Retinal pigment epithelial cell (primary cell): ENCODE results near the gene ASL.
"Not testable (repeated sequence)": the region's sequence is repeated elsewhere in the genome, so short reads cannot be mapped to it uniquely, and the experiment has no call there.

ENCODE experiments used
- DNase-seq: peaks from one replicate; pipeline ENCODE4 v3.0.0-alpha.2; 2010; ENCODE audit warnings: low read depth
- H3K4me3 ChIP-seq: 2 replicates; pipeline ENCODE4 v1.5.1; 2011; ENCODE audit warnings: mild to moderate bottlenecking, low read length, control low read depth, moderate library complexity
- TF ChIP-seq, protein P1 (sequence below): conservative IDR thresholded peaks from 2 replicates; pipeline ENCODE4 v1.5.1; 2011; ENCODE audit warnings: low read depth, low read length, control low read depth, inconsistent platforms

The ASL gene

DNA sequence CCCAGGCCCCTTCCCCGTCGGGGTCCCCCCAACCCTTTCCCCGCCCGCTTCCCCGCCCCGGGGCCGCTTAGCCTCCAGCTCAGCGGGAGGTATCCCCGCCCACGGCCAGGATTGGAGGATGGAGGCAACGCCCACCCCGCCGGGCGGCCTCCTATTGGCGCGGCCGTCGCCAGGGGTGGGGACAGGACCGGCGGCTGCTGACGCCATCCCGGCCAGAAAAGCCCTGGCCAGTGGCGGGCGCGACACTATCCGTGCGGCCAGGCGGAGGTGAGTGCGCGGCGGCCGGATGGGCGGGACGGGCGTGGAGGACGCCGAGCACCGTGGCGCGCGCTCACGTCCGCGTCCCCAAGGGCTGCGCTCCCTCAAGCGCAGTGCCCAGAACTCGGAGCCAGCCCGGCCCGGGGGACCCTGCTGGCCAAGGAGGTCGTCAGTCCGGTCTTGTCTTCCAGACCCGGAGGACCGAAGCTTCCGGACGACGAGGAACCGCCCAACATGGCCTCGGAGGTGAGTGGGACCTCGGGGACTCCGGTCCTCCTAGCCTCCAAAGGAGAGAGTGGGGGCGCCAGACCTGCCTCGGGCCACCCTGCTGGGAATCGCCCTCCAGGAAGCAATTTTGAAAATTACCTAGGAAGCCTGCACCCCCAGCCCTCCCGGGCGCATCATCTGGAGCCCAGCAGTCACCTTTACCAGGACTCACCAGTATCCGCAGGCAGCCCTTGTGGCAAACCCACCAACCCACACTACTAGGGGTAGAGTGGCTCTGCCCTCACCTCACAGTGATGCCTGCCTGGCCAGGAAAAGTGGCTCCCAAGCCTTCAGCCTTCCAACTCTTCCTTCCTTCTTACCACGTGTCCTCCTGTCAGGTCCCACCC lies at the start of gene ASL:
Gene ASL (plus strand): TSS at position 230 of the 872 bp plus-strand sequence. CDS start 263 bp downstream, at position 493.
- TF ChIP-seq, protein P1, sequence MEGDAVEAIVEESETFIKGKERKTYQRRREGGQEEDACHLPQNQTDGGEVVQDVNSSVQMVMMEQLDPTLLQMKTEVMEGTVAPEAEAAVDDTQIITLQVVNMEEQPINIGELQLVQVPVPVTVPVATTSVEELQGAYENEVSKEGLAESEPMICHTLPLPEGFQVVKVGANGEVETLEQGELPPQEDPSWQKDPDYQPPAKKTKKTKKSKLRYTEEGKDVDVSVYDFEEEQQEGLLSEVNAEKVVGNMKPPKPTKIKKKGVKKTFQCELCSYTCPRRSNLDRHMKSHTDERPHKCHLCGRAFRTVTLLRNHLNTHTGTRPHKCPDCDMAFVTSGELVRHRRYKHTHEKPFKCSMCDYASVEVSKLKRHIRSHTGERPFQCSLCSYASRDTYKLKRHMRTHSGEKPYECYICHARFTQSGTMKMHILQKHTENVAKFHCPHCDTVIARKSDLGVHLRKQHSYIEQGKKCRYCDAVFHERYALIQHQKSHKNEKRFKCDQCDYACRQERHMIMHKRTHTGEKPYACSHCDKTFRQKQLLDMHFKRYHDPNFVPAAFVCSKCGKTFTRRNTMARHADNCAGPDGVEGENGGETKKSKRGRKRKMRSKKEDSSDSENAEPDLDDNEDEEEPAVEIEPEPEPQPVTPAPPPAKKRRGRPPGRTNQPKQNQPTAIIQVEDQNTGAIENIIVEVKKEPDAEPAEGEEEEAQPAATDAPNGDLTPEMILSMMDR: no peak
- H3K4me3 ChIP-seq: peak within 1 kb of the TSS; percentile 88
- peak; percentile 56 for DNase-seq

DNA sequence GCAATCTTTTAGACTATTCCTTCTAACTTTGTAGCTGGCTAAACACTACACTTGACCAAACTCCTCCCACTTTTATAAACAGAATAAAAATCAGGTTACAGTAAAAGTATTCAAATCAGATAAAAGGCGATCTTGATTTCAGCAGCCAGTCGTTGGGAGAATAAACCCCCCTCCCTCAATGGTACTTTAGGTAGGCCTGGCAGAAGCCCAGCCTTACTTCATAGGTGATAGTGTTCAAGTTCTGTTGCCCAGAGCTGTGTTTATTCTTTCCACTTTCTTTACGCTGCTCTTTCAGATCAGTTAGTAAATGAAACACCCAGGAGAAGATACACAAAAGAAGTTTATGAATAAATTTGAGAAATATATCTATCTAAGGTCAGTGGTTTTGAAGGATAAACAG lies 47.3 kb upstream of the ASL start:
- H3K4me3 ChIP-seq, DNase-seq: not testable (repeated sequence)

DNA sequence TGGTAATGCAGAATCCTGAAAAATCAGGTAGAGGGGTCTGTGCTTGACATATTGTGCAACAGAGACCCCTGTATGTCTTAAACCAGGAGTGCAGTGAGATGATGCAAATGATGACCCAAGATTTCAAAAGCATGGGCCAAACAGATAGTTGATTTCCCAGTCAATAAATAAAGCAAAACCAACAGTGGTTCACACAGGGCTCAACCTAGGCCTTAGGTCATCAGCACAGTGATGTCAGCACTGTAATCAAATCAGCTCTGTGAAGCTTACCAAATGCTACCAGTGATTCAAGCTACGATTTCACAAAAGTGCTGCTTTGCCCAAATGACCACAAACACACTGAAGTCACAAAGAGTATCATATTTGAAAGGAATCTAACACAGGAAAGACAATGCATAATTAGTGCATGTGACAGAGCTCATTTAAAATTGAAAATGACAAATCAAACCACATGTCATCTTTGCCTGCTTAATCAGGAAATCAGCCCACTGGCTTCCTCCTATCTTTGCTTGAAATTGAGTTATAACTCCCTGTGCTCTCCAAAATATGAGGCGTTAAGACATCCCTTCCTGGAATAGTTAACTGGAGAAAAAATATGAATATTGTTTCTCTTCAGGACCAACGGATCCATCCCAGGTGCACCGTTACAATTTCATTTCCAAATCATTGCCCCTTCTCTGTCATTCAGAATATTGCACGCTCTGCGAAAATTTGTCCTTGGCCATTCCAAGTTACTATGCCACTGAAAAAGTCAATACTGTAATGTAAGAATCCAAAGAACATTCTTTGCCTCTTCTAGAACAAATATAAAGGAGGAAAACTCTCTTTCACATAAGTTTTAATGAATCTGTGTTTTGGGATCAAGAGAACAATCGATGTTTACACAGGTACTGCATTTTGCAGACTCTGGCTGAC lies 41.9 kb upstream of the ASL start:
- no peak overlapping the region for H3K4me3 ChIP-seq
- DNase-seq: no peak
- TF ChIP-seq, protein P1: no peak

DNA sequence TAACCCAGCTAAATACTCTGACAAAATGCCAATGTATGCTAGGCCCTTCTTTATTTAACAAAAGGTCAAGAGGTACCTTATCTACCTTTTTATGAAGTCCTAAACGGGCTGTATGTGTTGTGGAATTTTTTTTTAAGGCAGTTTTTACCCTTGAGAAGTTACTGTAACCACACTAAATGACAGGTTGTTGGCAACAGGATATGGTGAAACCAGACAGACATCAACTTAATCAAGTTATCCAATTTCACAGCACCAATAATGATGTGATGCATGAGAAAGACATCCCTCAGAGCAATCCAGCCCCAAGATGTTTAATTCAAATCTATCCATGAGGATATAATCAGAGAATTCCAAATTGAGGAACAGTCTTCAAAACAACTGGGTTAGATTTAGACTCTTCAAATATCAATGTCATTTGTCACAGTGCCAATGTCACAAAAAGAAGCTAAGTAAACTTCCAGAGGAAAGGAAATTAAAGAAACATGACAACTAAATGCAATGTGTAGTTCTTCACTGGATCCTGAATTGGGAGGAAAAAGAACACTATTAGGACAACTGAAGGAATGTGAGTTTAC lies 41.1 kb upstream of the ASL start:
- not testable (repeated sequence) for DNase-seq, H3K4me3 ChIP-seq

DNA sequence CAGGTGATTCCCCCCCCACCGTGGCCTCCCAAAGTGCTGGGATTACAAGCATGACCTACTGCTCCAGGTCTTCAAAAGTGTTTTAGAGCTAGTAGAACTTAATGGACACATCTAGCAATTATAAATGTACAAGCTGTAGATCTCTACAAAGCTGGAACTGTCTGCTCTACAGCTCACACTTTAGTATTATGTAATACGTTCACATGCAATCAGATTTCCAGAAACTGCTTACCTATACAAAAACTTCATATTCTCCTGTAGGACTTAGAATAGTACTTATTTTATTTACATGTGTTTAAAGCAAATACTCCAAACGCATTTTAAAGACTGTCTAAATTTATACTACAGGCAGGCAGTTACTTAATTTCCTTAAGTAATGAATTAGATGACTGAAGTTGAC lies 39.2 kb upstream of the ASL start:
- no peak overlapping the region for H3K4me3 ChIP-seq
- TF ChIP-seq, protein P1: no peak
- DNase-seq: no peak

DNA sequence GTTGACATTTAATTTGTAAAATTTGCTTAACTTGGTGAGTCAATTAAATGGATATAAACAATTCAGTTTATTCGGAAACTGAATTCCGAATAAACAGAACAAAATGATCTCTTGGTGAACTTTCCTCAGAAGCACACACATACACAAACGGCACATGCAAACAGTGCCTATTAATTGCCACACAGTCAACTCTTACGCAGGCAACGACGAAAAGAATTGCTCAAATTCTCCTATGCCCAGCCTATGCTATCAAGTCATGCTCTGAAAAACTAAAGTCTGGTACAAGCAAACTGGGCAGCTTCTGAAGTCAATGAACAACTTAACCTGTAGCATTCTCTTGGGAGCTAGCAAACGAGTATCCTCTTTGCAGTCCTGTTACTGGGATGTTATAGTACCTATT lies 38.8 kb upstream of the ASL start:
- DNase-seq: no peak
- TF ChIP-seq, protein P1: no peak
- H3K4me3 ChIP-seq: no peak overlapping the region

DNA sequence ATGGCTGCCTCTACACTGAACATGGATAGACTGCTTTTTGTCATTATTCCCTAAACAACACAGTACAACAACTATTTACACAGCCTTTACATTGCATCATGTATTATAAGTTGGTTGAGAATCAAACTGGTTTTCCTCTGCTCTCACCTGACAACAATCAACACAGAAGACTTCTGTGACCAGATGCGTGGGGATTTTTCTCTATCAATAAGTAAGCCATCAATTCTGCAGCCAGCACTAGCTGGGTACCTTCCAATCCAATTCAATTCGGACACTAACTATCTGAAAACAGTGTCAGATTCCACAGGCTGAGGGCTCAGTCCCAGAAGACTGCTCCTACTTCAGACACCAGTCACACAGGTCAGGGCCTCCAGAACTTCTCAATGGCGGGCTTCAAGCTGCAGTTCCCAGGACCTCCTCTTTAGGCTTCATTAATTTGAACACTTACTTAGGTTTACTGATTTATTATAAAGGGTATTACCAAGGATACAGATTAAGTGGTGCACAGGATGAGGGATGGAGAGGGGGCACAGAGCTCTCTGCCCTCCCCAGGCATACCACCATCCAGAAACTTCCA lies 36.4 kb upstream of the ASL start:
- no peak overlapping the region for H3K4me3 ChIP-seq
- DNase-seq: no peak

More for the DNA sequence above, 36.4 kb upstream of the ASL start:
- TF ChIP-seq, protein P1: no peak
